ENCODE measurements around the gene NKD2. TPM values are rescaled to one million over a fixed set of nuclear protein-coding genes. Genes with fewer than 3 reads are reported as not detected.
"Not testable (repeated sequence)": the region's sequence is repeated elsewhere in the genome, so short reads cannot be mapped to it uniquely, and the experiment has no call there.

NKD2 gene
- total RNA-seq, 4 donors from 2014 or later, result 0.78 to 3.2 (median 1.6) TPM

DNA sequence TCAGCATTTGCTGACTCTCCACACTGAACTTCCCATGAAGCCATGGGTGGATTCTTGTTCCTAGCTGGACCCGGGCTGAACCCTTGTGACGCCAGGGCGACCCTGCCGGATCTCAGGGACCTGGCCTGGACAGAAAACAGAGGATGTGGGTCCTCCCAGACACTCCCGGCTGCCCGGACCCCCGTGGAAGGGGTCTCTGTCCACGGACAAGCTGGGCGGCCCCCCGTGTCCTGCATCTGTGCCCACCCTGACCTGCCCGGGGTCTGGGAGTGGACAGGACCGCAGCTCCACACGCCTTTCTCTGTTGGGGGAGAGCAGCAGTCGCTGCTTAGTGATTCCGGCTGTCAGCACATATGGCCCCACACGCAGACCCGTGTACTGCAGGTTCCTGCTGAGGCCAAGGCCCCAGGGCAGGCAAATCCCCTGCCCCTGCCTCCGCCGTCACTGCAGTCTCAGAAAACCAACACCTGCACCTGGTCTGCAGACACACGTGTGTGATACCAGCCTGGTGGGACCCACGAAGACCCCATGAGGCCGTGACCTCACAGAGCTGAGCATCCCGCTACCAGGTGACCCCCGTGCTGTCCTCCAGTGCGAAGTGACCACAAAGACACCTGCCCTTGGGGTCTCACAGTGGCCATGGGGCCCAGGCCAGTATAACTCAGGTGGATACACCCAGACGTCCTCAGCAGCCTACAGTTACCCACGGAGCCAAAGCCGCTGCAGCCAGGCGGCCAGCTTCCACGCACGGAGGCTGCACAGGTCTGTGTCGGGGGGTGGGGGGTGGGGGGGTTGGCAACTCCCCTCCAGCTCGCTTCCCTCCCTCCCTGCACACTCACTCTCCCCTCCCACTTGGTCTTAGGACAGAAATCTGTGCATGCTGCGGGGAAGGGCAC lies 50.6 kb downstream of the NKD2 start:
- H3K27me3 ChIP-seq, result no peaks in the 10 kb centered on the region
- H3K4me3 ChIP-seq (replicated peaks in 1 of 3), result no peak overlapping the region
- no peaks in the 10 kb centered on the region for H3K4me1 ChIP-seq
- H3K27ac ChIP-seq, result no peak overlapping the region
- intact Hi-C loops (cut with DNase I), result no loop called here
- H3K9me3 ChIP-seq, result no peaks in the 10 kb centered on the region
- TF ChIP-seq CTCF (IDR thresholded peaks at IDR 0.05), result no peak
- no peak for TF ChIP-seq POLR2A (IDR thresholded peaks at IDR 0.05)
- peaks cover 52 to 55% of the 10 kb centered on the region in 2 donors for H3K36me3 ChIP-seq
- DNase-seq, result no peak
- 94 to 98% methylated on average over 7 to 24 of the region's 34 CpGs for WGBS, 2 donors

DNA sequence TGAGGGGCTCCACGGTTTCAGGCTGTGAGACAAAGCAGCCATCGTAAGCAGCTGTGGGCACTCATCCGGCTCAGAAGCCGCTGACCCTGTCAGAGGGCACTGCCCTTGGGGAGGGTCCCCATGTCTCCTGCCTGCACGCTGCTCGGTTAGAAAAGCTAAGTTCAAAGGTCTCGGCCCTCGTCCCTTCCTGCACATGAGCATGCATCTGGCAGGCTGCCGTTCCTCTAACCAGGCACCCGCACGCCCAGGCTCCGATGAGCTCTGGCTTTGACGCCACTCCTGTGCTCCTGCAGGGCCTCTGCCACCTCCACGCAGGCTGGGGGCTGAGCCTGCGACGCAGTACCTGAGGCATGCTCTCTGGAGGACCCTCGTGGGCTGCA lies 51.3 kb downstream of the NKD2 start:
- no peak for DNase-seq
- intact Hi-C loops (cut with DNase I), result no loop called here

GRCh38 chr5:1060535-1060981 lies 52.0 kb downstream of the NKD2 start:
- no peak for DNase-seq
- H3K9me3 ChIP-seq, result no peaks in the 10 kb centered on the region
- no peak overlapping the region for H3K27ac ChIP-seq
- TF ChIP-seq POLR2A (IDR thresholded peaks at IDR 0.05), result no peak
- TF ChIP-seq CTCF (IDR thresholded peaks at IDR 0.05), result no peak
- no peaks in the 10 kb centered on the region for H3K4me1 ChIP-seq
- H3K36me3 ChIP-seq, result peaks cover 50 to 58% of the 10 kb centered on the region in 2 donors
- H3K4me3 ChIP-seq (replicated peaks in 1 of 3), result no peak overlapping the region
- 81 to 100% methylated on average over 4 to 19 of the region's 24 CpGs for WGBS, 2 donors
- intact Hi-C loops (cut with DNase I), result no loop called here
- H3K27me3 ChIP-seq, result no peaks in the 10 kb centered on the region

More for the DNA sequence above, 51.3 kb downstream of the NKD2 start:
- Histone ChIP-seq H3K36me3 (peaks cover 55 to 57% of the 10 kb centered on the region in 2 donors), H3K27ac (no peak overlapping the region), H3K4me3 (replicated peaks in 1 of 3) (no peak overlapping the region), H3K4me1 (no peaks in the 10 kb centered on the region), H3K27me3 (no peaks in the 10 kb centered on the region), H3K9me3 (no peaks in the 10 kb centered on the region)
- WGBS, 2 donors, result 85 to 89% methylated on average over 10 to 17 of the region's 17 CpGs
- TF ChIP-seq CTCF (IDR thresholded peaks at IDR 0.05) (no peak), POLR2A (IDR thresholded peaks at IDR 0.05) (no peak)

- intact Hi-C loops (cut with DNase I); H3K27me3 ChIP-seq; DNase-seq; H3K4me1 ChIP-seq; H3K4me3 ChIP-seq (replicated peaks in 1 of 3); H3K9me3 ChIP-seq; H3K27ac ChIP-seq: not testable (repeated sequence)
- WGBS, 2 donors, result 88 to 97% methylated on average over 8 to 14 of the region's 43 CpGs
- peaks cover 46 to 58% of the 10 kb centered on the region in 2 donors for H3K36me3 ChIP-seq
Measured at GRCh38 chr5:1061292-1061691, 52.7 kb downstream of the NKD2 start.

DNA sequence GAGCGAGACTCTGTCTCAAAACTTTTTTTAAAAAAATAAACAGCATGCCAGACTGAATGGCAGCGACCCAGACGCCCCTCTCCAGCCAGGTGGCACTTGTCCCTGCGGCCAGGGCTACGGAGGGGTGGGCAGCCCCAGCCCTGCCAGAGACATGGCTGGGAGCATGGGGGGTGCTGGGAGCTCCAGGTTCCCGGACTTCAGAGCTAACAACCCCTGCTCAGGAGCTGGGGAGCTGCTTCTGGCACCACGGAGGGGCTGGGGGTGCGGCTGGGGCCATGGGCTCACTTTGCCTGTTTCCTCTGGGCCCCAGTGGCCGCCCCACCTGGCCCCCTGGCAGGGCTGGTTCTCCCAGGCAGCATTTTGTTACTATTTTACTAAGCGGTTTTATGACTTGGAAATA lies 53.3 kb downstream of the NKD2 start:
- no peak for DNase-seq
- TF ChIP-seq CTCF (IDR thresholded peaks at IDR 0.05), result no peak
- TF ChIP-seq POLR2A (IDR thresholded peaks at IDR 0.05), result no peak
- H3K9me3 ChIP-seq, result no peaks in the 10 kb centered on the region
- H3K27ac ChIP-seq, result no peak overlapping the region
- H3K27me3 ChIP-seq, result no peaks in the 10 kb centered on the region
- no peak overlapping the region for H3K4me3 ChIP-seq (replicated peaks in 1 of 3)
- H3K4me1 ChIP-seq, result no peaks in the 10 kb centered on the region
- peaks cover 40 to 55% of the 10 kb centered on the region in 2 donors for H3K36me3 ChIP-seq
- intact Hi-C loops (cut with DNase I), result no loop called here
- 90 to 92% methylated on average over 5 to 10 of the region's 10 CpGs for WGBS, 2 donors
